ENCODE results near the gene LIN7A. TPM values are rescaled to one million over a fixed set of nuclear protein-coding genes. Genes with fewer than 3 reads are reported as not detected.
A peak's percentile ranks its signal among the peaks of the same experiment; 100 is the strongest.

Gene LIN7A
- total and polyA plus RNA-seq, 7 donors: 0.60 to 10.7 (median 4.6) TPM

GRCh38 chr12:80781313-80781712 lies 156.4 kb downstream of the LIN7A start:
- intact Hi-C loops (cut with DNase I): no loop called here
- Histone ChIP-seq H3K4me1 (peaks cover 0 to 15% (median 12%) of the 10 kb centered on the region in 4 donors), H3K9me3 (no peaks in the 10 kb centered on the region), H3K27me3 (no peaks in the 10 kb centered on the region), H3K4me3 (no peak overlapping the region), H3K36me3 (no peaks in the 10 kb centered on the region), H3K27ac (no peak overlapping the region)
- DNase-seq: no peak
- 93 to 94% methylated on average over 1 of the region's 1 CpG for WGBS, 2 donors
- TF ChIP-seq CTCF (IDR thresholded peaks at IDR 0.05) (no peak), POLR2A (IDR thresholded peaks at IDR 0.05) (no peak), POLR2AphosphoS5 (IDR thresholded peaks at IDR 0.05) (no peak), EP300 (IDR thresholded peaks at IDR 0.05) (no peak)

GRCh38 chr12:80780746-80781145 lies 157.0 kb downstream of the LIN7A start:
- Histone ChIP-seq H3K4me1 (peaks cover 0 to 15% (median 12%) of the 10 kb centered on the region in 4 donors), H3K27ac (no peak overlapping the region), H3K4me3 (no peak overlapping the region), H3K36me3 (no peaks in the 10 kb centered on the region), H3K9me3 (no peaks in the 10 kb centered on the region), H3K27me3 (no peaks in the 10 kb centered on the region)
- WGBS, 2 donors: 73 to 74% methylated on average over 2 of the region's 2 CpGs
- no peak for TF ChIP-seq POLR2AphosphoS5 (IDR thresholded peaks at IDR 0.05)
- no peak for TF ChIP-seq EP300 (IDR thresholded peaks at IDR 0.05)
- TF ChIP-seq POLR2A (IDR thresholded peaks at IDR 0.05): no peak
- TF ChIP-seq CTCF (IDR thresholded peaks at IDR 0.05): no peak
- no peak for DNase-seq
- intact Hi-C loops (cut with DNase I): no loop called here

GRCh38 chr12:80778005-80778541 lies 159.7 kb downstream of the LIN7A start:
- no peaks in the 10 kb centered on the region for H3K36me3 ChIP-seq
- no peak for TF ChIP-seq CTCF (IDR thresholded peaks at IDR 0.05)
- no peak for TF ChIP-seq POLR2A (IDR thresholded peaks at IDR 0.05)
- no peak for TF ChIP-seq POLR2AphosphoS5 (IDR thresholded peaks at IDR 0.05)
- no peak for TF ChIP-seq EP300 (IDR thresholded peaks at IDR 0.05)
- 53 to 57% methylated on average over 3 of the region's 3 CpGs for WGBS, 2 donors
- H3K9me3 ChIP-seq: peaks cover 0 to 4% (median 0%) of the 10 kb centered on the region in 4 donors
- H3K4me3 ChIP-seq: no peak overlapping the region
- DNase-seq: peak; percentile 68
- peaks cover 0 to 15% (median 12%) of the 10 kb centered on the region in 4 donors for H3K4me1 ChIP-seq
- intact Hi-C loops (cut with DNase I): no loop called here
- peak overlapping the region in 3 of 4 donors; percentile 23 to 58 (median 36) for H3K27ac ChIP-seq
- H3K27me3 ChIP-seq: no peaks in the 10 kb centered on the region

- intact Hi-C loops (cut with DNase I): no loop called here
- 81 to 84% methylated on average over 4 of the region's 4 CpGs for WGBS, 2 donors
Observed at GRCh38 chr12:80777587-80777986, 160.1 kb downstream of the LIN7A start.

More at GRCh38 chr12:80777587-80777986, 160.1 kb downstream of the LIN7A start:
- H3K27ac ChIP-seq: peak overlapping the region in 3 of 4 donors; percentile 23 to 58 (median 36)
- TF ChIP-seq POLR2AphosphoS5 (IDR thresholded peaks at IDR 0.05) (no peak), CTCF (IDR thresholded peaks at IDR 0.05) (no peak), EP300 (IDR thresholded peaks at IDR 0.05) (no peak), POLR2A (IDR thresholded peaks at IDR 0.05) (no peak)
- no peaks in the 10 kb centered on the region for H3K36me3 ChIP-seq
- H3K9me3 ChIP-seq: peaks cover 0 to 4% (median 0%) of the 10 kb centered on the region in 4 donors
- no peak overlapping the region for H3K4me3 ChIP-seq
- no peak for DNase-seq
- H3K4me1 ChIP-seq: peaks cover 0 to 15% (median 12%) of the 10 kb centered on the region in 4 donors
- H3K27me3 ChIP-seq: no peaks in the 10 kb centered on the region
